ENCODE data around the gene BMPR1B.

Gene BMPR1B

DNA sequence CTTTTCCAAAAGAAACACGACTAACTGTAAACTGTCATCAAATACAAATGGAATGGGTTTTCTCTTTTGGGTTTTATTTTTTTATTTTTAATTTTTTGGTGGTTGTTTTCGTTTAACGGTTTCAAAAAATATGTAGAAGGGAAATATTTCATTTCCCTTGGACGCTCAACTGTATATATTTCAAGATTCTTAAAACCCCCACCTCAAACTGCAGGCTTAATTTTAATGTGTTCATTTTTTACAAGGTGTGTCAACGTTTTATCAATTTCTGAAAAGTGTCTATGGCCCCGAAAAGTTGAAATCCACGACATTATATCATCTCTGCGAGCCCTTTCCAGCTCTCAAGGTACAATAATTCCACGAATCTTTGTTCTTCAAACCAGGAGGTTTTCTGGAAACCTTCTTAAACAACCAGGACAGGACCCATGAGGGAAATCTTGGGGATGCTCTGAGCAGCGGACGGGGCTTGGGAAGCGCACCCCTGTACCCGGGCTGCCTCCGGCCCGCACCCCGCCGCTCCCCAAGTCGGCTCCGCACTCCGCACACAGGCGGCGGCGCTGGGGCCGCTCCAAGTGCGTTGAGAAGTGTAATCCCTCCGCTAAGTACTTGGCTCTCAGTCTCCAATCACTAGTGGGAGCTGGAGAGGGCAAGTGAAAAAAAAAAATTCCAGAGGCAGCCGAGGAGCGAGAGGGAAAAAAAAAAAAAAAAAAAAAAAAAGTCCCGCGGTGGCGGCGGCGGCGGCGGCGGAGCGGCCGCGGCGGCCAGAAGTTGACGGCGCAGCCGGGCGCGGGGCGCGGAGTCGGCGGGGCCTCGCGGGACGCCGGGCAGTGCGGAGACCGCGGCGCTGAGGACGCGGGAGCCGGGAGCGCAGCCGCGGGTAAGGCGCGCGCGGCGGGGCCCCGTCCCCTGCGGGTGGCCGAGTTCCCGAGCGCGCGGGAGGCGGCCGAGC is at the start of gene BMPR1B:
Gene BMPR1B, plus strand, starts transcription at position 764 of the 949 bp plus-strand sequence. CDS start 346,470 bp downstream, outside the sequence.
- no peak for DNase-seq

- no peak for DNase-seq
These were observed 46.1 kb upstream of the BMPR1B start for GRCh38 chr4:94711635-94712034.

DNA sequence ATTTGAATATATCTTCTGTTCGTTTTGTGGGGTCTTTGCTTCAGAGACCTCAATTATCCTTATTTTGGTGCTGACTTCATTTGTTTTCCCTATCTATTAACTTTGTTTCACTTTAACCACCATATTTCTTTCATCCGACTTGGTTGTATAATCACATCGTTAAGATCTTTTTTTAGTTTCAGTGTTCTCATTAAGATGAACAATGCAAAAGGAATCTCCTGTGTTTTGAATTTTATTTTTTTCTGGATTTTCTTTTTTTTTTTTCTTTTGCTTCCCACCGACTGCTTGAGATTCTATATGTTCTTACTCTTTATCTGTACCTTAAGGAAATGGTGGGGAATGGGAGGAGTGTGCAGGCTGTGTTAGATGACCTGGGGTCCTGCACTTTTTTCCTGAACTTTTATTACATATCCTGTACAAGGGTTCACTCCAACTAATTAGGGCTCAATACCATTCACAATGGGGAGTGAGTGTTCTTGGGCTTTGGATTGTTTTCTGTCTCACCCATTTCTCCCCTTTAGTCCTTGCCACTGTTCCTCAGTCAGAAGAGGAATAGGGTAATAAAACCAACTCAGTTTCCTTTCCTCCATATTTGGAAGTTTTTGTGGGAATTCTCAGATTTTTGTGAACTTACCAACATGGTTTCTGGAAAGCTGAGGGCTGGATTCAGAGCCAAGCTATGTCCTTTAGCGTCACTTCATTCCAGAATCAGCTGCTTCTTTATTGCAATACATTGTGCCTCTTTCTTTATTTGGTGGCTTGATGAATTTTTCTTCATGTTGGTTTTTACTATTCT is 43.2 kb upstream of the BMPR1B start:
- no peak for DNase-seq

- no peak for DNase-seq
These were observed 42.0 kb upstream of the BMPR1B start for GRCh38 chr4:94715726-94716125.

- DNase-seq = no peak
These were observed 36.4 kb upstream of the BMPR1B start for GRCh38 chr4:94721310-94721709.

DNA sequence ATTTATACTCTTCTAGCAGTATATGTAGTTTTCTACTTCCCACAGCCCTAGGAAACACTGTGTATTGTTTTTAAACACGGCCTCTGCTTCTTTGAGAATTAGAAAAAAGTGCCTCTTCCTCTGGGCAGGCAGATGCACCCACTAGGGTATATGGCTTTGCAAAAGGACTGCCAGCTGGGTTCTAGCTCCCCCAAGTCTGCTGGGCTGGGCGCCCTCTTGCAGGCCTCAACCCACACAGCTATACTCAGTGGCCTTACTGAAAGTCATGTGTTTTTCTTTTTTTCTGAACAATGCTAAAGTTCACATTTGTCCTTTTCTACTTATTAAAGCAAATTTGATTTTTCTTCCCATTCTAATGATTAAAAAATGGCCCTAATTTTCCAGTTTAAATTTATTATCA is 35.5 kb upstream of the BMPR1B start:
- DNase-seq = no peak

- DNase-seq = no peak
These were observed 35.0 kb upstream of the BMPR1B start for GRCh38 chr4:94722748-94723147.

DNA sequence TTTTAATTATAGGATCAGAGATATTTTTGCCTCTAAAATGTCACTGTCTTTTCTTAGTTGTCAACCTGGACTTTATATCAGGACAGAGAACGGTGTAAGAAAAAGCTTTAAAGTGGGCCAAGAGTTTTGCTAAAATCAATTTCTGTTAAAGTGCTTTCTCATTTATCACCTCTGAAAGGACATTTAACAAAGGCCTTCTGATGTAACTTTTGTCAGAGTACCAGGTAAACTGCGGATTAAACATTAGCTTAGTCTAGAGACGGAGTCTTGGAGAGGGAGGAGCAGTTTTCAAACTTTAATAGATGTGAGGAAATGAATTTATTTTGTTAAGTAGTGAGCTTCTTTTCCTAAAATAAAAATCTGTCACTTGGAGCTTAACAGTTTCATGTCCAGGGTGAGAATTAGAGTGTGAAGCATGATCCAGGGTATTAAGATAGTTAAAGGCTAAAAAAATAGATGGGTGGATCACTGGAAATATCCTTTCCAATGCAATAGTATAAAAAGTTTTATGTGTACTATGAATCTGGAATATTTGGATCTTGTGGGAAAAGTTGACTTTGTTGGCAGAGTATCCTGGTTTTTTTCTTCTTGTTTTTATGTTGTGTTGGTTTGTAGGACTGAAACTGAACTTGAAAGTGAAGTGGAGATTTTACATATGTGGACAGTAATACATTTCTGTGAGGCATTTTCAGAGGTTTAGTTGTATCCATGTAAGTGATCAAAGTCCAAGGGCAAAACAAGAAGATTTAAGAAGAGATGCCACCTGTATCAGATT is 33.6 kb upstream of the BMPR1B start:
- no peak for DNase-seq

DNA sequence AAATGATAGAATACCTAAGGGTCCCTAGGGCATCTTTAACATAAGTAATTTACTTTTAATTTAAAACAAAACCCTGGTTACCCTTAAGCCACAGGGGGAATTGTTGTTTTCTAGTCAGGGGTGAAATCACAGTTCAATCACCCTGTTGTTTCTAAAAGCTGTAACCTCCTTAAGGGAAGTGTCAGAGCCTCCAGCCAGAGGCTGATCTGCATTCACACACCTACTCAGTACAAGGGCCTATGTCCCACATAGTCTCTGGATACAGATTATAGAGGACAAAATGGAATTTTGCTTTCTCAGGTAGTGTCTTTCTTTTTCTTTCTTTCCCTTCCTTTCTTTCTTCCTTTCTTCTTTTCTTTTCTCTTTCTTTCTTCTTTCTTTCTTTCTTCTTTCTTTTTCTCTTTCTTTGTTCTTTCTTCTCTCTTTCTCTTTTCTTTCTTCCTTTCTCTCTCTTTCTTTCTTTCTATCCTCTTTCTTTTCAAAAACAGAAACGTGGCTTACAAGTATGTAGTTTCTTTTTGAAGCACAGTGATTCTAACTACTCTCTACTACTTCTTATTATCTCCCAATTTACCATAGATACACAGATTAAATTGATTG is 31.1 kb upstream of the BMPR1B start:
- no peak for DNase-seq

- DNase-seq = no peak
These were observed 29.5 kb upstream of the BMPR1B start for GRCh38 chr4:94728056-94728766.

DNA sequence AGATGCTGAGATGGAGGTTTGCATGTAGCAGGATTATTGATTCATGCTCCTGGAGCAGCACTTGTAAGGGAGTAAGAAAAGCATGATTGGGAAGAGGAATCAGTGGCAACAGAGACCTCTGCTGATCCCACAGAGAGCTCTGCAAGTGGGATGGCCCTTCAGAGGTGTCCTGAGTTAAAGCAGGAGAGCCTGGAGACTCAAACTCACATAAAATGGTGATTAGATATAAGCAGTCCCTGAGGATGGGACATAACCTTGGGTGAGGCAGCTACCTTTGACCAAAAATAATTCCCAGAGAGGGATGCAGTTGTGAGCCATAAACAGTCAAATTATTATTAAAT is 25.4 kb upstream of the BMPR1B start:
- DNase-seq = no peak

DNA sequence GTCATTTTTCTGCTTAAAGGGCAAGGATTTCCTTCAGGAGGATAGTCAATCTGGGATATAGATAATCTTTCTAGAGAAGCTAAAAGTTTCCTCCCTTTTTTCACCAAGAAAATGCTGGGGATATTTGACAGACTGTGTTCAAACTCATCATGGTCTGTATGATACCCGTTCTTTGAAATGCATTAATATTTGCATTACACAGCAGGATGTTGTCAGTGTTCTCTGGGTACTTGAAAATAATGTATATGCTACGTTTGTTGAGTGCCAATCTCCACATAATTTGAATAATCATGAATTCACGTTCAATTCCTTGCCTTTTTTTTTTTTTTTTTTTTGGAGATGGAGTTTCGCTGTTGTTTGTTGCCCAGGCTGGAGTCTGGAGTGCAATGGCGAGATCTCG is 18.0 kb upstream of the BMPR1B start:
- no peak for DNase-seq

DNA sequence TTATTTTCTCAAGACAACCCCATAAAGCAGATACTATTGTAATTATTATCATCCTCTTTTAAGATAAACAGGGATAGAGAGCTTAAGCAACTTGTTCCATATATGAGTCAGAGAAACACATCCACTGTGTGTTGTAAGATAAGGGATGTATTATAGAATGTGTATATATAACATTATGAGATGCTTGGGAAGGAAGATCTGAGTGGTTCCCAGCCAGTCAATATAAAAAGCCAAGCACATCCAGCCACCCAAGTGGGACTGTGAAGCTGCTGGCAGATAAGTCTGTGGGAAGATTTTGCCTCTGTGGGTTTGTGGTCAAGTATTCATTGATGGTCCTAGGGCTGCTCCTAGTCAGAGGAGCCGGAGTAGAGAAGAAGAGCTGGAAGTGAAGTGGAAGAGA is 16.5 kb upstream of the BMPR1B start:
- no peak for DNase-seq

DNA sequence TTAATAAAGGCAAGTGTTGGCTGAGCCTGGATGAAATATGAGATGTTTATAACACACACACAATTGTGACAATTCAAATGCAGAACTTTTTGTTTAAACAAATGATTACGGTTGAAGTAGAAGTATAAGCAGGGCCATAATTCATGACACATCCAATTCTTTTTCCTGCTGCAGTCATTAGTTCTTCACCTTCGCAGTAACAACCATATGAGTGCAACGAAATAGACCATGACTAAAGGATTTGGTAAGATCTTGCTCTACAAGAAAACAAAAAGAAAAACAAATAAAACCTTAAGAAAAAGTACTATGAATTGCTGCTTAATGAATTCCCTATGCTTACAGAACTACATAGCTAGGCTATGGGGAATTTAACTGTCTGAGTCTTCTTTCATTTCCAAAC is 13.9 kb upstream of the BMPR1B start:
- no peak for DNase-seq

GRCh38 chr4:94744850-94745249 is 12.9 kb upstream of the BMPR1B start:
- no peak for DNase-seq

GRCh38 chr4:94746746-94747145 is 11.0 kb upstream of the BMPR1B start:
- DNase-seq = no peak

DNA sequence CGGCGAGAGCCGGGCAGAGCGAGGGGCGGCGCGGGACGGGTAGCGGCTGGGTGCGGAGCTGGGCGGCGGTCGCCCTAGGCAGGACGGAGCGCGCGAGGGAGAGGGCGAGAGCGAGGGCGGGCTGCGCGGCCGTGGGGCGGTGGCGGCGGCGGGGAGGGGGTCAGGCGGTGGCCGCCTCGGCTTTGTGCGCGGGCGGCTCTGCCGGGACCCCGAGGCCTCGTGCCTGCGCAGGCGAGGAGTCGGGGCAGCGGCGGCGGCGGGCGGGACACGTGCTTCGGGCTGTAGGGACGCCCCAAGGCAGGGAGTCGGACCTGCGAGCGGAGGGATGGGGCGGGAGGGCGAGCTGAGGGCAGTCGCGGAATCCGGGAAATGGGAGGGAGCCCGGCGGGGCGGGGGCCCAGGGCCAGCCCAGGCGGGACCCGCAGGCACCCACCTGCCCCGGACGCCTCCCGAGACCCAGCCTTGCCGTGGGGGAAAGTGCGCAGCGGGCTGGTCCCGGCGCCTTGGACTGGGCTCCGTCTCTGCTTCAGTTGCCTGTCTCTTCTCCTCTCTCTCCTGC is 465 bp downstream of the BMPR1B start:
- no peak for DNase-seq

DNA sequence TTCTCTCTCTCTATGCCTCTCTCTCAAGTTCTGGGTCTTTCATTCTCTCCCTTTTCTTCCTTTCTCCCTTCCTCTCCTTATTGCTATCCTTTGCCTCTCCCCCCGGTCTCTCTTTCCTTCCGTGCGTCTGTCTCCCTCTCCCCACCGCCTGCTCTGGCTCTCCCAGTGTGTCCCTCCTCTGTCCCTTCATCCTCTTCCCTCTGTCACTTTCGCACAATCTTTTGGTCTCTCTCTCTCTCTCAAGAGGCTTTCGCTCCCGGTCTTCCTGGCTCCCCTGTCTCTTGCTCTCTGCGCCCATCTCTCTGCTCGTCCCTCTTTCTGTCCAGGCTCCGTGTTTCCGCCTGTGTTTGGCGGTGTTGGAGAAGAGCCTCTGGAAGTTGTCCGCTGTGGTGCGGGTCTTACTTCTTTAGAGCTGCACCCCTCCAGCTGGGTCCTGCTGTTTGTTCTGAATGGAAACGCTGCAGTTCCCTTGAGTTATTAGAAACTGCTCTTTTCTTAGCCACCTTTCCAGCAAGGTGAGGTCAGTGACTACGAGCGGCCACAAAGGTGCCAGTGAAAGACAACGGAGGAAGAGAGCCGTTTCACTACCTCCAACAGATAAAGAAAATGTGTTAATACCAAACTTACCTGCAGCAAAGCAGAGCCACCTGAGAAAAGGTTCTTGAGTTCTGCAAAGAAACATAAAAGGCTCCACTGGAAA is 1.1 kb downstream of the BMPR1B start:
- DNase-seq = no peak

GRCh38 chr4:94759767-94760211 is 2.0 kb downstream of the BMPR1B start:
- DNase-seq = no peak

- no peak for DNase-seq
These were observed 4.6 kb downstream of the BMPR1B start for GRCh38 chr4:94762326-94762725.

GRCh38 chr4:94763005-94763404 is 5.2 kb downstream of the BMPR1B start:
- DNase-seq = no peak

Measured in hematopoietic multipotent progenitor cell treated with erythropoietin and hydrocortisone succinate and interleukin-3 and kit ligand, for 8 days (in vitro differentiated cells).